HFF-Myc (cell line): ENCODE measurements around the gene SMIM32.

Experiments used
- DNase-seq: peaks from one replicate; pipeline ENCODE4 v3.0.0-alpha.2; 2011; ENCODE audit warnings: low read depth; ENCODE audit errors: extremely low read depth
- H3K4me3 ChIP-seq: replicated peaks from 2 replicates; pipeline ENCODE4 v1.5.1; 2011; ENCODE audit warnings: low read depth, mild to moderate bottlenecking, control low read depth, low read length
- TF ChIP-seq, protein P1 (sequence below): IDR thresholded peaks from 2 replicates; pipeline ENCODE4 v1.5.1; 2012; ENCODE audit warnings: mild to moderate bottlenecking, low read depth, low read length, control low read depth; ENCODE audit errors: missing control alignments

SMIM32 gene

DNA sequence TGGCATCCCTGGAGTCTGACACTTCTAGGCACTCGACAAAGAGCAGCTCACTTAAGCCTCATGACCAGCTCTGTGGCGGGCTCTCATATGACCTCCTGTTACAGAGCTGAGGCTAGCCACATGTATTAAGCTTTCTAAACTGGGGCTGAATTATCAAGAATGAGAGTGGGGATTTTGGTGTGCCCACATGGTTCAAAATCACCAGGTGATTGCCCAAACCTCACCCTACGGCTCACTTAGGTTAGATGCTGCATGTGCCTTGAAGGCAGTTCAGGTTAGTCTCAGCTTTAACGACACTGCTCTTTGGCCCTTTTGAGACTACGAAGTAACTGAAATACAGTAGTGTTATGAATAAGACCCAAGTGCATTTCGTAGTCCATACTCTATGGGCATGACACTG is 39.4 kb upstream of the SMIM32 start:
- H3K4me3 ChIP-seq = no peak overlapping the region
- TF ChIP-seq, protein P1, sequence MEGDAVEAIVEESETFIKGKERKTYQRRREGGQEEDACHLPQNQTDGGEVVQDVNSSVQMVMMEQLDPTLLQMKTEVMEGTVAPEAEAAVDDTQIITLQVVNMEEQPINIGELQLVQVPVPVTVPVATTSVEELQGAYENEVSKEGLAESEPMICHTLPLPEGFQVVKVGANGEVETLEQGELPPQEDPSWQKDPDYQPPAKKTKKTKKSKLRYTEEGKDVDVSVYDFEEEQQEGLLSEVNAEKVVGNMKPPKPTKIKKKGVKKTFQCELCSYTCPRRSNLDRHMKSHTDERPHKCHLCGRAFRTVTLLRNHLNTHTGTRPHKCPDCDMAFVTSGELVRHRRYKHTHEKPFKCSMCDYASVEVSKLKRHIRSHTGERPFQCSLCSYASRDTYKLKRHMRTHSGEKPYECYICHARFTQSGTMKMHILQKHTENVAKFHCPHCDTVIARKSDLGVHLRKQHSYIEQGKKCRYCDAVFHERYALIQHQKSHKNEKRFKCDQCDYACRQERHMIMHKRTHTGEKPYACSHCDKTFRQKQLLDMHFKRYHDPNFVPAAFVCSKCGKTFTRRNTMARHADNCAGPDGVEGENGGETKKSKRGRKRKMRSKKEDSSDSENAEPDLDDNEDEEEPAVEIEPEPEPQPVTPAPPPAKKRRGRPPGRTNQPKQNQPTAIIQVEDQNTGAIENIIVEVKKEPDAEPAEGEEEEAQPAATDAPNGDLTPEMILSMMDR = no peak
- DNase-seq = no peak

DNA sequence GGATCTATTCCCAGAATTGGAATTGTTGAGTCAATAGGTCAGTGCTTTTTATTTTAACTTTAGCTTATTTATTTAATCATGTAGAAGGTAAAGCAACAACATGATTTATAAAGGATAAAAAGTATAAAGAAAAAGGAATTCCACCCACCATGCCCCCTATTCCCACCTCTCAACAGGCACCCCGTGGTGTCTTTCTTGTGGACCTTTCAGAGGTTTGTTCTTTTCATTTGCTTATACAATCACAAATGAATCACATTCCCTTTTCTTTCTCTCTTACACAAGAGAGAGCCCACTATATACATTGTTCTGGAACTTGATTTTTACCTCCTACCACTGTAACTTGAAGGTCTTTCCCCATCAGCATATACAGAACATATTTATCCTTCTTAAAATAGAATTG is 37.2 kb upstream of the SMIM32 start:
- H3K4me3 ChIP-seq = no peak overlapping the region
- TF ChIP-seq, protein P1 = no peak
- no peak for DNase-seq

- H3K4me3 ChIP-seq = no peak overlapping the region
- TF ChIP-seq, protein P1 = no peak
- DNase-seq = no peak
Observed at GRCh38 chr5:136228136-136228757, 35.3 kb upstream of the SMIM32 start.

DNA sequence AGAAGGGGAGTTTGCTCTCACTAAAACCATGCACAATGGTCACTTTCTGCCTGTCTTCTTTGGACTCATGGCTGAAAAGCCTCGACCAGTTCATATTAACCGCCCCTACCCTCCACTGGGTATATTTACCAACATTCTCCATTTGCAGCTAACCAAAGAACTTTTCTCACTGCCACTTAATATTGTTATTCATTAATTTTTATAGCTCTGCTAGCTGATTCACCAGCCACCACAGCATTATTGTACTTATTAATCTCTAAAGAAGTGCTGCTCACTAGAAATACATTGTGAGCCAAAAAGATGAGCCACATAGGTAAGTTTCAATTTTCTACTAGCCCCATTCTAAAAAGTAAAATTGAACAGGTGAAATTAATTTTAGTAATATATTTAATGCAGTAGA is 33.4 kb upstream of the SMIM32 start:
- DNase-seq = no peak
- H3K4me3 ChIP-seq = no peak overlapping the region
- TF ChIP-seq, protein P1 = no peak

DNA sequence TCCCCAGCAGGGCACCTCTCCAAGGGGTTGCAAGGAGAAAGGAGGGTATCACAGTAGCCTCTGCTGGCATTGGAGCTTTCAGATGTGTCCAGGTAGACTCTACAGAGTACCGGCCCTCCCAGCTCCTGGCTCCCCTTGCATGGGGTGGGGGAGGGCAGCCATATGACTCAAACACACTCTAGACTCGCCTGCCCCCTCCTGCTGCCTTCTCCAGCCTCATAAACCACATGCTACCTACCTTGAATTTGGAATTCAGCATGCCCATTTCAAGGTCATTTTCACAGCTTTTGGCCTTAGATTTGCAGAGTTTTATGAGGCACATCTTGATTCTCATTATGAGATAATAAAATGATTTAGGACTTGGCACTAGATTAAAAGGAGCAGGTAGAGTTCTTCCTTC is 32.8 kb upstream of the SMIM32 start:
- no peak overlapping the region for H3K4me3 ChIP-seq
- no peak for DNase-seq
- TF ChIP-seq, protein P1 = no peak

DNA sequence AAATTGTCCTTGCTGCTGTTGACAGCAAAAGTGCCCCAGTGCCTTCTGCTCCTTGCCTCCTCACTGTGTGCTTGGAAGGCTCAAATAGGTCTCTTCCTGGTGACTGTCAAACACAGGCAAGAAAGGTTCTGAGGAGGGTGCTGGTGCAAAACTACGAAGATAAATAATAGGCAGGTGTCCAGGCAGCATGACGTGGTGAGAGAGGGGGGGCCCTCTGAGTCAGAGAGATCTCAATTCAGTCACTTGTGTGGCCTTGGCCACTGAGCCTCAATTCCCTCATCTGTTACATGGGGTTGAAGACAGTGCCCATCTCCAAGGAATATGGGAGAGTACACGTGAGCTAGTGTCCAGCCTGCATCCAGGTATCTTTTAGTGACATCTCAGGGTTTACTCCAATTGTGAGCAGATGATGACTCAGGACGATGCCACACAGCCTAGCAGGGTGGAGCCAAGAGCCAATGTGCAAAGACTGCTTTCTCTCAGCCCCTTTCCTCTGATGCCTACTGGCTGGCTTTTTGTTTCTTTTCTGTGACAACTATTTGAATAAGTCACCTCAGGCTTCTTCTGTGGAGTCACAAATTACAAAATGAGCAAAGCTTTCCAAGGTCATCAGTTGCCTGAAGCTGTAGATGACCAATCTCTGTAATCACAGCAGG is 29.7 kb upstream of the SMIM32 start:
- TF ChIP-seq, protein P1 = no peak
- DNase-seq = no peak
- no peak overlapping the region for H3K4me3 ChIP-seq

GRCh38 chr5:136221340-136221739 is 28.4 kb upstream of the SMIM32 start:
- DNase-seq = no peak
- TF ChIP-seq, protein P1 = no peak
- H3K4me3 ChIP-seq = no peak overlapping the region
